GM19468 (cell line): ENCODE data around the gene IGF2BP1.
"Not testable (repeated sequence)": the region's sequence is repeated elsewhere in the genome, so short reads cannot be mapped to it uniquely, and the experiment has no call there.

Experiments used
- ATAC-seq: cut with Tn5 transposase; IDR thresholded peaks from one replicate; pipeline ENCODE4 v1.9.1; 2021; ENCODE audit warnings: mild to moderate bottlenecking, moderate library complexity, moderate number of reproducible peaks; ENCODE audit not compliant: unreplicated experiment; ENCODE audit errors: extremely low read depth

IGF2BP1 gene

DNA sequence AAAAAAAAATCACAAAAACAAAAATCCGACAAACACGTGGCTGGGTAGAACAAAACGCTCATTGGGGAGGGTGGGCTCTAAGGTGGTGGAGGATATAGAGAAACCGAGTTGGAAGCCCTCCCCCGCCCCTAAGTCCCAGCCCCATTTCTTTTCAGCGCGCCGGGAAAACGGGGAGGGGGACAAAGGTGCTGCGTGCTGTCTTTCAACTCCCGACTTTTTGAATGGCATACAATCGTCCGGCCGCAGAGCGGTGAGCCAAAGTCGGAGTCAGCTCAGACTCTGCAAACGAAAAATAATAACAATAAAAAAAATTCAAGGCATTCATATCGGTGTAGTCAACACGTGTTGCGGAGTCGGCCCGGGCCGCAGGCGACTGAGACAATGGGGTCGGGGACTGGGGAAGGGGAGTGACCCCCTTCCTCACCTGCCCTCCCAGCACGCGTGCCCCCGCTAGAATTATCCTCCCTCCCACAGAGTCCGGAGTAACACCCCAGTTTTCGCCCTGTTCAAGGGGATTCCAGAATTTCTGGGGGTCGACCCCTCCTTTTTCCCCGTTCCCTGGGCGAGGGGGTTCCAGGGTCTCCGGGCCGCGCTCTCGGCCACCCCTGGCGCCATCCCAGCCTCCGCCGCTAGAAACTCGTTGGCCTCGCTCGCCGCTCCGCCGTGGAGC lies 1.7 kb upstream of the IGF2BP1 start:
- ATAC-seq, result no peak

- no peak for ATAC-seq
These were observed 1.0 kb upstream of the IGF2BP1 start for GRCh38 chr17:48995974-48996721.

GRCh38 chr17:48996722-48997102 lies 473 bp upstream of the IGF2BP1 start:
- no peak for ATAC-seq

GRCh38 chr17:48997827-48998586 lies 822 bp downstream of the IGF2BP1 start:
- no peak for ATAC-seq

DNA sequence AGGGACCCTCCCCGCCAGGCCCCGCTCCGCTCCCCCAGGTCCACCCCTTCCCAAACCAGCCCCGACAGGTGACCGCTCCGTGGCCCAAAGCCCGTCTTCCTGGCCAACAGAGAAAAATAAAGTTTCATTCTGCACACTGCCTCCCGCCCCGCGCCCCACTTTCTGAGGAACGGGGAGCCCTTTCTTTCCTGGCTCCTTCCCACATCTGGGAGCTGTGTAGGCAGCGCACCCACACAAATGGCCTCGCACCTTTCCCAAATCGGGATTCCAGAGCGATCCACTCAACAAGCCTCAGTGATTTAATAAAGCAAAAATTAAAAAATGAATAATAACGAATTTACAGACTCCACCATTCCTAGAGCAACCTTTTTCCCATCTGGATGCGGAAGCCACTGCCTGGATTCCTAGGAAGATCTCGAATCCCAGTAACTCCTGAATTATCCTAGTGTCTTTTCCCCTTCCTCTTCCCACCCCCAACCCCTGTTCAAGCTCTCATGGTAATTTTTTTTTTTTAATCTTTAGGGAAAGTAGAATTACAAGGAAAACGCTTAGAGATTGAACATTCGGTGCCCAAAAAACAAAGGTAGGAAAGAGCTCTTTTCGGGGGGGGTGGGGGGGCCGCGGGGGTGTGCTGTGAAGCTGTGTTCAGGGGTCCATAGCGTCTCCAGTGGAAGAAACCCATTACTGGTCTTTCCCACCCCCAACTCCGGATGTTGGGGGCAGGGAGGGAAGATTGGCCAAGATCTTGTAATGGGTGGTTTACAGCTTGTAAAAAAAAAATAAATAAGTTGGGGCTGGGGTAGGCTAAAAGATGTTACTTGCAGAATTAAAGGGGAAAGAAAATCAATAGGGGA lies 1.6 kb downstream of the IGF2BP1 start:
- ATAC-seq, result no peak

DNA sequence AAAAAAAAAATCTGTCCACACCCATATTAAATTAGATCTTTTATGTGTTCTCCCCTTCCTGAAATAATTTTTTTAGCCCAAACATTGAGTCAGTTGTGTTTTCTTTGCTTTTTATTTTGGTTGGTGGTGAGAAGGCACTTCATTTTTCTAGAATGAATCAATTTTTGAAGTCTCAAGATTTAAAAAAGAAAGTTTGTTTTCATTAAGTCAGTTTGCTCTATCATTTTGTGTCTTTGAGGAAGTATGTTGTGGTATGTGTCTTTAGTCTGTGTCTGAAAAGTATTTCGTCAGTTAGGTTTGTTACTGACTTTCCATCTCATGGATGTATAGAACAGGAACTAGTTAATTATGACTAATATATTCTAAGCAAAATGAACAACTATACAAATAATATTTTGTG lies 3.8 kb downstream of the IGF2BP1 start:
- no peak for ATAC-seq

DNA sequence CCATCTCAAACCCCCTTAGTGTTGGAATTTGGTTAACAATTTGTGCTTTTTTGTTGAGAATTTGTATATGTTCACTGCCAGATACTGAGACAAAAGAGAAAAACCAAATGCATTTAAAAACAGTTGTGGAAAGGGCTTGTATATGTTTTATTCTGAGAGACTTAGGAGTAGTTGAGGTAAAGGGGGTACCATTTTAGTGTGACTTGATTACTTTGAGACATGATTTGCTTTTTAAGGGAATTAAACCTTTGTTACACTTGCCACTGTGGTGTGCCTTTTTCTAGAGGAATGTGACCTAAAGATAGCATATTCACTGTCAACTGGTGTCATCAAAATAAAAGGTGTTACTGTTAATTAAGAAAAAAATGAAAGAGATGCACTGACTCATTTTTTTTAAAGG lies 4.5 kb downstream of the IGF2BP1 start:
- no peak for ATAC-seq

GRCh38 chr17:49002331-49002730 lies 5.1 kb downstream of the IGF2BP1 start:
- ATAC-seq, result no peak

- no peak for ATAC-seq
These were observed 5.6 kb downstream of the IGF2BP1 start for GRCh38 chr17:49002766-49003165.

- ATAC-seq, result no peak
These were observed 6.6 kb downstream of the IGF2BP1 start for GRCh38 chr17:49003557-49004511.

DNA sequence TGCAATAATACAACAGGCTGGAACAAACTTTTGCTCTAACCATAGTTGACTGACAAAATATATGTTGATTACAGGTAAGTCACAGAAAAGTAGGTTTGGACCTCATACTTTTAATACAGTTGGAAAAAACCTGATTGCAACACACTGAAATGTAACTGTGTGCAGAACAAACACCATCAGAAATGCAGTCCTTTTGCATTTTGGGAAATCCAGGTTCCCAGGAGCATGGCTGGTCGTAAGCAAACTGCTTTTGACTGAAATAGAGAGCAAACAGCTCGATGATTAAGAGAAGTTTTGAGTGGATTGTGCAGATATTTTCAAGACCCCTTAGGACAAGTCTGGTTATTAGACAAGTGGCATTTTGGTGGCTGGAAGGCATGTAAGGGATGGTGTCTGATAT lies 8.0 kb downstream of the IGF2BP1 start:
- ATAC-seq, result no peak

- ATAC-seq, result not testable (repeated sequence)
These were observed 11.7 kb downstream of the IGF2BP1 start for GRCh38 chr17:49008908-49009307.

DNA sequence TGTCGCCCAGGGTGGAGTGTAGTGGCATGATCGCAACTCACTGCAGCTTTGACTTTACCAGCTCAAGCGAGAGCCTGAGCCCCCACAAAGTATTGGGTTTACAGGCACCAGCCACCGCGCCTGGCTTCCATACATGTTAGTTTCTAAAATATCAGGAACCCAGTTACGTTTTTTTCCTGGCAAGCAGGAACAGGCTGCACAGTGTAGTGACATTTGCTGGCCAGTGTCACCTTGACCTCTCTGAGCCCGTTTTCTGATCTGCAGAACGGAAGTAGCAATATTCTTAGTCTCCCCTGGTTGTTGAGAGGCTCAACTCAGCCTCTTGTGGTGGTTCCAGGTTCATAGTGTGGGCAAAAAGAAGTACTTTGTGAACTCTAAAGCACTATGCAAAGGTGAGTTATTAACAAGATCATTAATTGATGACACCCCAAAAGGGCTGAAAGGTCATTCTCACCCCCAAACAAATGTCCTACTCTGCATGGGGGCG lies 15.6 kb downstream of the IGF2BP1 start:
- no peak for ATAC-seq

DNA sequence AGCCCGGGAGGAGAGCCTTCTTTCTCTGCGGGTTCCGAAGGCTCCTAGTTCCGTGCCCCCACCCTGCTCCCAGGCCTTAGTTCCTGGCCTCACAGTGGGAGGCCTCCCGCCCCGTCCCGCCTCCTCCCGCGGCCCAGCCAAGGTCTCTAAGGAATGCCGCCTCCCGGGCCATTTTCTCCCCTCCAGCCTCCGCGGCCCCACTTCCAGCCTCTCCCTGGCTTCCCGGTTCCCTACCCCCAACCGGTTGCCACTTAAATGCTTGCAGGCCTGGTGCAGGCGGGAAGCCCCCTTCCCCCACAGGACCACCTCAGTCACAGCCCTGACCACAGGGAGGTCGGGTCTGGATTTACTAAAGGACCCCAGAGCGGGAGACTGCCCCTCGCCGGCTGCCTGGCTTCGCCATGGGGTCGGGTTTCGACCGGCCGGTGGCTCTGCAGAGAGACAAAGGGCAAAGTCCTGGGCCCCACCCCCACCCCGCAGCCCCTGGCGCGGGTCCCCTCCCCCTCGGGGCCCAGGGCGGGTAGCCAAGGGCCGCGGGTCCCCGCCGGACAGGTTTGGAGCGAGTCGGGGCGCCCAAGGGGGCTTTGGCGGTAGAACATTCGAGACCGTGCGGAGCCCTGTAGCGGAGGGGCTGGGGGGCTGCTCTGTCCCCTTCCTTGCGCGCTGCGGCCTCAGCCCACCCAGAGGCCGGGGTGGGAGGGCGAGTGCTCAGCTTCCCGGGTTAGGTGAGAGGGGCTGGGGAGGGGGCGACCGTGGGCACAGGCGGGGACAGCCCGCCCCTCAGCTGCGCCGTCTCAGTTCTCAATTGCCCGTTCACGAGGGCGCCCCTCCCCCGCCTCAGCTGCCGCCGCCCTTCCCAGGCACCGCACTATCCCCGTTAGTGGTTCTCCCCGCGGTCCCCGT lies 16.4 kb downstream of the IGF2BP1 start:
- ATAC-seq, result no peak

DNA sequence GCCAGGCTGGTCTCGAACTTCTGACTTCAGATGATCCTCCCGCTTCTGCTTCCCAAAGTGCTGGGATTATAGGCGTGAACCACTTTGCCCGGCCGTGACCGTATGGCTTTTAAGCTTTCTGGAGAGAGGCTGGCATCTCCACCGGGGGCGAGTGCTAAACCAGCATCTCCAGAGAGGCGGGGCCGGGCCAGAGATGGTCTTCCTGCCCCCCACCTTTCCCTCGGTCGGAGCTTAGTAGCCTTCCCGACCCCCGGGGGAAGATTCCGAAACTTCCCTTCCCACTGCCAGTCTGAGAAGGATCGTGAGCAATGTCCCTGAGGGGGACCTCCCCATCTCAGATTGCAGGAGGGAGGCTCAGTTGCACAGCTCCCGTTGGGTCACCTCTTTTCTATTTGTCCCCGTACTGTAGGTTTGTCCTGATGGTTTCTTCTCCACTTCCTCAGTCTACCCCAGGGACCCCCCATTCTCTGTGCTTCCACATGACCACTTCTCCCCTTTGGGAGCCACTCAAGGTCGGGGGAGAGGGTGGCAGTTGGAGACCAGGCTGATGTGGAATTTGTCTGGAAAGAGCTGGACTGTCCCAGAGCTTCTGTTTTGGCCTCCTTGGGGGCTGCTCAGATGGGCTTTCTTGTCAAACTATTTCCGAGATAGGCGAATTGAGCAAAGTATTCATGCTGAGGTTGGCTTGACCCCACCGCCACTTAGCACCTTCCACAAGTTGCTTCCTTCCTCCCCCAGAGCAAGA lies 18.2 kb downstream of the IGF2BP1 start:
- ATAC-seq, result no peak

DNA sequence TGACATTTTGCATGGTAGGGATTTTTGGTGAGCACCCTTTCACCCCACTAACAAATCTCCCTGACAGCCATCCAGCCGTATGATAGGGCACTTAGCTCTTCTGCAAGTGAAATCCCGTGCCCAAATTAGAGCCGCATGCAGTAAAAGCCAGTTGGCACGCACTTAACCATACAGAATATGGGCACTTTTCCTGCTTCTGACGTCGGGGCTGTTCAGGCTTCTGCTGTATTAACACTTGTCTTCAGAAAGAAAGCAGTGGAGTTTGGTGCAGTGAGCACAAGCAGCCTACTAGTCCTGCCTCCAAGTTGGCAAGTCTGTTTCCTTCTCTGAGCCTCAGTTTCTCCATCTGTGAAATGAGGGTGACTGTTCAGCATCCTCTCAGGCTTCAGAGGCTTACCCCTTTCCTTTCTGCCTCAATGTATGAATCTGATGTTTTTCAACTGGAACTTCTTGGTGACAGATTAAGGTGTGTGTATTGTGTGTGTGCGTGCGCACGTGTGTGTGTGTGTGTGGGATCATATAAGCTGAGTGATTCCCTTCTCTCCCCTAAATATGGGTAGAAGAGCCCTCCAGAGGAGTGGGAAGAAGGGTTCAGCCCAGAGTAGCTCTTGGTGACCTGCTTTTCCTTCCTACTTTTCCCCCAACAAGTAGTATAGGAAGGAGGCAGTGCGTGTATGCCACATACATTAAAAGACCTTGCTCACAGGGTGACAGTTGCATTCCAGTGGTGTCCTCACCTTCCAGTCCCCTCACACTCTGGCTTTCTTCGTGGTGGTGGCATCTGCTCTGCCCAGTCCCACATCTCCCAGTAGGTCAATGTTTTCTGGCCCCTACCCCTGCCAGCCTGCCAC lies 19.0 kb downstream of the IGF2BP1 start:
- ATAC-seq, result no peak
